ENCODE data around the gene NCAPH2. TPM values are rescaled to one million over a fixed set of nuclear protein-coding genes. Genes with fewer than 3 reads are reported as not detected.

The NCAPH2 gene
- total and polyA plus RNA-seq, 2 of the 8 experiments (the other 6 are each of a cell fraction or from before 2014, with no cell fraction given): 62.2 to 81.6 TPM

GRCh38 chr22:50471962-50472361, 36.1 kb upstream of the NCAPH2 start:
- POLR2A ChIA-PET (ENCODE audit: partially characterized antibody): interaction anchor here (1.4 to 2.8 kb wide), 4 partner anchors 11 to 18 kb away, joined by 3 to 6 read pairs (median 4); partner anchors contain the start of gene MIOX
- CTCF ChIA-PET (ENCODE audit: partially characterized antibody): interaction anchor here (0.6 to 9.1 kb wide), 8 partner anchors 14 to 134 kb away, joined by 3 to 60 read pairs (median 3); no protein-coding TSS in a partner anchor
- TF ChIP-seq SAP30 (IDR thresholded peaks at IDR 0.05; ENCODE audit: insufficient read depth, insufficient replicate concordance, low read length) (no peak), USF2 (IDR thresholded peaks at IDR 0.05; ENCODE audit: low read length) (no peak), TCF12 (IDR thresholded peaks at IDR 0.05; ENCODE audit: low read depth, low read length) (no peak), GABPA (IDR thresholded peaks at IDR 0.05; ENCODE audit: borderline replicate concordance, insufficient read depth, low read length) (no peak), RBBP5 (IDR thresholded peaks at IDR 0.05; ENCODE audit: borderline replicate concordance, low read depth, low read length) (no peak), EP300 (IDR thresholded peaks at IDR 0.05; ENCODE audit: borderline replicate concordance in 1 of 2, low read depth in 2 of 2, low read length in 2 of 2) (no peak), ASH2L (IDR thresholded peaks at IDR 0.05; ENCODE audit: low read length) (no peak), MAFK (IDR thresholded peaks at IDR 0.05; ENCODE audit: low read depth, low read length) (no peak), TAF1 (IDR thresholded peaks at IDR 0.05; ENCODE audit: low read depth, low read length) (no peak), POU5F1 (IDR thresholded peaks at IDR 0.05; ENCODE audit: low read depth, low read length) (no peak), BRCA1 (IDR thresholded peaks at IDR 0.05; ENCODE audit: low read depth, low read length) (no peak), HDAC2 (IDR thresholded peaks at IDR 0.05; ENCODE audit: borderline replicate concordance in 1 of 2, low read depth in 2 of 2, low read length in 2 of 2) (no peak)

More at GRCh38 chr22:50471962-50472361, 36.1 kb upstream of the NCAPH2 start:
- H3K79me1 ChIP-seq (ENCODE audit: low read depth, low read length): peaks cover 34% of the 10 kb centered on the region
- H2AFZ ChIP-seq (ENCODE audit: low read length): no peak overlapping the region
- peaks cover 0 to 29% (median 18%) of the 10 kb centered on the region in 4 experiments; a peak in 6 of 7 replicates for H3K4me1 ChIP-seq (replicated peaks in 1 of 4; ENCODE audit: control insufficient read depth in 3 of 4, insufficient read depth in 4 of 4, low read length in 3 of 4)
- no peak overlapping the region for H2BK12ac ChIP-seq (ENCODE audit: low read depth, low read length)
- H2BK20ac ChIP-seq (ENCODE audit: low read length): no peak overlapping the region
- no peaks in the 10 kb centered on the region for H3K9me3 ChIP-seq (ENCODE audit: insufficient read depth in 2 of 2, low read depth in 1 of 2, low read length in 1 of 2)
- H4K5ac ChIP-seq (ENCODE audit: insufficient read length, low read depth, low read length): no peak overlapping the region
- H3K4me3 ChIP-seq (ENCODE audit: extremely low read depth in 1 of 4, insufficient read depth in 2 of 4, low read depth in 3 of 4, low read length in 4 of 4): no peak overlapping the region
- H3K18ac ChIP-seq (ENCODE audit: extremely low read depth, low read length): no peak overlapping the region
- H2AK5ac ChIP-seq (ENCODE audit: low read depth, low read length): no peak overlapping the region
- no peak overlapping the region for H4K91ac ChIP-seq (replicated peaks; ENCODE audit: insufficient read length, low read length)
- no peak overlapping the region for H3K27ac ChIP-seq (ENCODE audit: low read depth, low read length)
- peaks cover 2 to 8% (median 5%) of the 10 kb centered on the region in 4 experiments; a peak in 6 of 8 replicates for H3K36me3 ChIP-seq (ENCODE audit: control insufficient read depth in 2 of 4, insufficient read depth in 4 of 4, low read length in 3 of 4)
- H3K23me2 ChIP-seq (ENCODE audit: low read depth, low read length): peaks cover 8% of the 10 kb centered on the region; the same call in 1 of the 2 replicates
- 89% methylated on average over 4 of the region's 5 CpGs; no CpG with 5 or more reads in 1 of the 2 experiments for WGBS, 2 experiments (ENCODE audit: extremely low coverage in 1 of 2, insufficient coverage in 1 of 2, insufficient read length in 1 of 2, insufficient replicate concordance in 2 of 2, low coverage in 1 of 2, low lambda C conversion rate in 2 of 2, missing lambda C conversion rate in 1 of 2)
- no peak overlapping the region for H3K9ac ChIP-seq (replicated peaks in 1 of 4; ENCODE audit: extremely low read depth in 1 of 4, low read depth in 3 of 4, low read length in 3 of 4)
- no peak overlapping the region for H3K14ac ChIP-seq (ENCODE audit: insufficient read length)
- H3K4ac ChIP-seq (replicated peaks; ENCODE audit: insufficient read length, low read depth, low read length): no peak overlapping the region
- H4K8ac ChIP-seq (ENCODE audit: extremely low read depth, insufficient read depth, low read length): no peak overlapping the region
- H4K20me1 ChIP-seq (replicated peaks in 1 of 2; ENCODE audit: control insufficient read depth in 1 of 2, insufficient read depth in 2 of 2, low read length in 2 of 2): peaks cover 41 to 53% of the 10 kb centered on the region in 2 experiments
- H2BK120ac ChIP-seq (replicated peaks; ENCODE audit: low read depth, low read length): no peak overlapping the region
- no peak overlapping the region for H3K23ac ChIP-seq (ENCODE audit: insufficient read length)
- DNase-seq (ENCODE audit: low read depth in 1 of 2, low spot score in 2 of 2) (no peak), FAIRE-seq (no peak)
- H2BK15ac ChIP-seq (ENCODE audit: low read length): no peak overlapping the region
- H2BK5ac ChIP-seq (ENCODE audit: low read depth, low read length): no peak overlapping the region
- H3K79me2 ChIP-seq (ENCODE audit: control insufficient read depth in 1 of 2, insufficient read depth in 2 of 2, low read length in 2 of 2): peaks cover 0 to 59% of the 10 kb centered on the region in 2 experiments; a peak in 3 of 4 replicates
- no peaks in the 10 kb centered on the region; a peak in 1 of 7 replicates for H3K27me3 ChIP-seq (replicated peaks in 1 of 4; ENCODE audit: control insufficient read depth in 3 of 4, extremely low read depth in 1 of 4, insufficient read depth in 3 of 4, low read length in 3 of 4)
- no peak overlapping the region for H3K4me2 ChIP-seq (ENCODE audit: insufficient read depth in 1 of 2, low read depth in 2 of 2, low read length in 2 of 2)
- no peak overlapping the region for H3K56ac ChIP-seq (replicated peaks; ENCODE audit: insufficient read length, low read depth, low read length)

All from H1 (cell line).